Measurements from ENCODE around the gene ANKRA2.

Gene ANKRA2

DNA sequence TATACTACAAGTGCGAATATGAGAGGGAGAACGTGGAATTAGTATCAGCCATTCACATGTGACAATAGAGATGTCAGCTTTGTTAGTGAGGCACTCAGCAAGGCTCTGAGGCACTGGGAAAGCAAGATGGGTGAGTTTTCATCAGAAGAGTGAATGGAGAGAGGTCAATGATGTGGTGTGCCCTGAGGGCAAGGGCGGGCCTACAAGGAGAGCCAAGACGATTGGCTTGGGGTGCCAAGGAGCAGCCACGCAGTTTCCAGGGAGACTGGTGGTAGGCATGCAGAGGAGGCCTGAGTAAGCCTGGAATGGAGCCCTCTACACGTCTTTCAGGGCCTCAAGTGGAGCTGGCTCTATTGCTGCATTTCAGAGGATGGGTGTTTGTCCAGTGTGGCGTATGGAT, 42.5 kb downstream of the ANKRA2 start:
- no peak for TF ChIP-seq FOXP2 (optimal IDR thresholded peaks at IDR 0.05; ENCODE audit: borderline replicate concordance, extremely low read depth, extremely low read length, insufficient read depth)
- no peak for TF ChIP-seq SIN3A (IDR thresholded peaks at IDR 0.05; ENCODE audit: borderline replicate concordance, insufficient read depth, low read length)
- TF ChIP-seq, protein P1, sequence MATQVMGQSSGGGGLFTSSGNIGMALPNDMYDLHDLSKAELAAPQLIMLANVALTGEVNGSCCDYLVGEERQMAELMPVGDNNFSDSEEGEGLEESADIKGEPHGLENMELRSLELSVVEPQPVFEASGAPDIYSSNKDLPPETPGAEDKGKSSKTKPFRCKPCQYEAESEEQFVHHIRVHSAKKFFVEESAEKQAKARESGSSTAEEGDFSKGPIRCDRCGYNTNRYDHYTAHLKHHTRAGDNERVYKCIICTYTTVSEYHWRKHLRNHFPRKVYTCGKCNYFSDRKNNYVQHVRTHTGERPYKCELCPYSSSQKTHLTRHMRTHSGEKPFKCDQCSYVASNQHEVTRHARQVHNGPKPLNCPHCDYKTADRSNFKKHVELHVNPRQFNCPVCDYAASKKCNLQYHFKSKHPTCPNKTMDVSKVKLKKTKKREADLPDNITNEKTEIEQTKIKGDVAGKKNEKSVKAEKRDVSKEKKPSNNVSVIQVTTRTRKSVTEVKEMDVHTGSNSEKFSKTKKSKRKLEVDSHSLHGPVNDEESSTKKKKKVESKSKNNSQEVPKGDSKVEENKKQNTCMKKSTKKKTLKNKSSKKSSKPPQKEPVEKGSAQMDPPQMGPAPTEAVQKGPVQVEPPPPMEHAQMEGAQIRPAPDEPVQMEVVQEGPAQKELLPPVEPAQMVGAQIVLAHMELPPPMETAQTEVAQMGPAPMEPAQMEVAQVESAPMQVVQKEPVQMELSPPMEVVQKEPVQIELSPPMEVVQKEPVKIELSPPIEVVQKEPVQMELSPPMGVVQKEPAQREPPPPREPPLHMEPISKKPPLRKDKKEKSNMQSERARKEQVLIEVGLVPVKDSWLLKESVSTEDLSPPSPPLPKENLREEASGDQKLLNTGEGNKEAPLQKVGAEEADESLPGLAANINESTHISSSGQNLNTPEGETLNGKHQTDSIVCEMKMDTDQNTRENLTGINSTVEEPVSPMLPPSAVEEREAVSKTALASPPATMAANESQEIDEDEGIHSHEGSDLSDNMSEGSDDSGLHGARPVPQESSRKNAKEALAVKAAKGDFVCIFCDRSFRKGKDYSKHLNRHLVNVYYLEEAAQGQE (IDR thresholded peaks at IDR 0.05; ENCODE audit: insufficient read depth in 1 of 2, low read depth in 2 of 2, low read length in 2 of 2) = no peak
- TF ChIP-seq POLR2AphosphoS5 (IDR thresholded peaks at IDR 0.05; ENCODE audit: low read depth, low read length) = no peak
- no peak for TF ChIP-seq TAF1 (IDR thresholded peaks at IDR 0.05; ENCODE audit: borderline replicate concordance, insufficient read depth, low read length)

DNA sequence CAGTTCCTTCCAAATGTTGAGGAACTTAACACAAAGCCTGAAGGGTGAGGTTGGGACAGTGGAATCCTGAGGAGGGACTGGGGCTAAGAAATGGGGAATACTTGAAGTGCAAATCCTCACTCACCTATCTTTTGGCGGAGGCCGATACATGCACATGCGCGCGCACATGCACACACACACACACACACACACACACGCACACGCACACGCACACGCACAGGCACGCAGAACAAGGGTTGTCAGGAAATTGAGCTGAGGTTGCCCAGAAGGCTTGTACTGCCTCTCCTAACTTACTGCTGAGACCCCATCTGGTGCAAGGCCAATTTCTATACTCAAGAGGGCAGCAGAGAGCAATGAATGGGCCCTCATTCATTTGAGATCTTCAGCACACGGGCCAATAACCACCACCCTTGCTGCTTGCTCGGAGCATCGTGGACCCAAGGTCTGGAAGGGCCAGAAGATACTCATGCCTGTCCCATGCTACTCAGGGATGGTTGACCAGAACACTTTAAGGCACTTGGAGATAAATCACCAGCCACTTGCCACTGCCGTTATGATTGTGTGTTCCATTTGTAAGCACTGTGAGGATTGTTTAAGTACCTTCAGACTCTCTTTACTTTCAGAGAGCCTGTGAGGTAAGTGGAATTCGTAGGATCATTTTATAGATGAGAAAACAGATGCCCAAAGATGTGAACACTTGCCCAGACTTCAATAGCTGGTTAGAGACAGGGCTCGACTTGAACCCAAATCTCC, 45.7 kb downstream of the ANKRA2 start:
- TF ChIP-seq TAF1 (IDR thresholded peaks at IDR 0.05; ENCODE audit: borderline replicate concordance, insufficient read depth, low read length) (no peak), FOXP2 (optimal IDR thresholded peaks at IDR 0.05; ENCODE audit: borderline replicate concordance, extremely low read depth, extremely low read length, insufficient read depth) (peak; percentile 54)

DNA sequence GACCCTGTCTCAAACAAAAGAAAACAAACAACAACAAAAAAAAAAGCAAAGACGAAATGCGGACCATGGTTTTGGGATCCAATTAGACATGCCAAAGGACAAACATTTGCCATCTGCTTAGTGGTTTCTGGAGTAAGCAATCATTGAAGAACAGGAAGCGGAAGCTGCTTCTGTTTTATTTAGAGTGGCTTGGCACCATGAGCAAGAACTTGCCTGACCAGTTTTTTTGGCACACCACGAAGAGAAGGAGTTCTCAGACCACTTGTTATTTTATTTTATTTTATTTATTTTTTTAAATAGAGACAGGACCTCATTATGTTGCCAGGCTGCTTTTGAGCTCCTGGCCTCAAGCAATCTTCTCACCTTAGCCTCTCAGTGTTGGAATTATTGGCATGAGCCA, 50.2 kb downstream of the ANKRA2 start:
- TF ChIP-seq POLR2AphosphoS5 (IDR thresholded peaks at IDR 0.05; ENCODE audit: low read depth, low read length) (no peak), FOXP2 (optimal IDR thresholded peaks at IDR 0.05; ENCODE audit: borderline replicate concordance, extremely low read depth, extremely low read length, insufficient read depth) (no peak), TAF1 (IDR thresholded peaks at IDR 0.05; ENCODE audit: borderline replicate concordance, insufficient read depth, low read length) (no peak), SIN3A (IDR thresholded peaks at IDR 0.05; ENCODE audit: borderline replicate concordance, insufficient read depth, low read length) (no peak)
- TF ChIP-seq, protein P1 (IDR thresholded peaks at IDR 0.05; ENCODE audit: insufficient read depth in 1 of 2, low read depth in 2 of 2, low read length in 2 of 2) = no peak

DNA sequence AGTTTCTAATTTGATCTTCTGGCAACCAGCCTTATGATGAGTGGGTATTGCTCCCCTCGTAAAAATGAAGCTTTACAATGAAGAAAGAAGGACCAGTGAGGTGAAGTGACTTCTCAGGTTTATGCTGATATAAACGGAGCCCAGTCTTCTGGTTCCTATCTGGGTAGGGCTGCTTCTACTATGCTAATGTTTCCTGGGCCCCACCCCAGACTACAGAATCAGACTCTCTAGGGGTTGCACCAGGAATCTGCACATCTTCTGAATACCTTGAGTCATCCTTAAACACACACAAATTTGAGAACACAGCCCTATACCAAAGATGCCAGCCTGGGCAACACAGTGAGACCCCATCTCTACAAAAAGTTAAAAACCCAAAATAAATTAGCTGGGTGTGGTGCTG, 51.0 kb downstream of the ANKRA2 start:
- TF ChIP-seq, protein P1 (IDR thresholded peaks at IDR 0.05; ENCODE audit: insufficient read depth in 1 of 2, low read depth in 2 of 2, low read length in 2 of 2) = no peak
- TF ChIP-seq TAF1 (IDR thresholded peaks at IDR 0.05; ENCODE audit: borderline replicate concordance, insufficient read depth, low read length) (no peak), FOXP2 (optimal IDR thresholded peaks at IDR 0.05; ENCODE audit: borderline replicate concordance, extremely low read depth, extremely low read length, insufficient read depth) (no peak), SIN3A (IDR thresholded peaks at IDR 0.05; ENCODE audit: borderline replicate concordance, insufficient read depth, low read length) (no peak), POLR2AphosphoS5 (IDR thresholded peaks at IDR 0.05; ENCODE audit: low read depth, low read length) (no peak)

DNA sequence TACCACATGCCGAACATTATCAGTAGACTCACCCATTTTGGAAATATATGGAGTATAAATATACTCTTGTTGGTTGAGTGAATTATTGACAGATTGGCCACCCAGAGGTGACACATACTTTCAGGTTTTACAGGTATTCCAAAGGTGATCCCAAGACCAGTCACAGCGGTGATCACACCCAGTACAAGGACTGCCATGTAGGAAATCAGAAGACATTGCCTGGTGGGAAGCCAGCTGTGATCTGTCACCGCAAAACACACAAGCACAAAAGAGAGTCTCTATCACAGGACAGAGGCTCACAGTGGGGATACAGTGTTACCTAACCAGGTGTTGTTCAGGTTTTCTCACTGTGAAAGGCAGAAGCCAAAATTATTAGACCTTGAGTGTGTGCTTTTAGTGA, 51.4 kb downstream of the ANKRA2 start:
- TF ChIP-seq FOXP2 (optimal IDR thresholded peaks at IDR 0.05; ENCODE audit: borderline replicate concordance, extremely low read depth, extremely low read length, insufficient read depth) (no peak), POLR2AphosphoS5 (IDR thresholded peaks at IDR 0.05; ENCODE audit: low read depth, low read length) (no peak), TAF1 (IDR thresholded peaks at IDR 0.05; ENCODE audit: borderline replicate concordance, insufficient read depth, low read length) (no peak), SIN3A (IDR thresholded peaks at IDR 0.05; ENCODE audit: borderline replicate concordance, insufficient read depth, low read length) (no peak)
- TF ChIP-seq, protein P1 (IDR thresholded peaks at IDR 0.05; ENCODE audit: insufficient read depth in 1 of 2, low read depth in 2 of 2, low read length in 2 of 2) = no peak
